Fibroblast of lung (primary cell): ENCODE data around the gene ANKRD34C. TPM values are rescaled to one million over a fixed set of nuclear protein-coding genes. Genes with fewer than 3 reads are reported as not detected.
"Not testable (repeated sequence)": the region's sequence is repeated elsewhere in the genome, so short reads cannot be mapped to it uniquely, and the experiment has no call there.

Experiments
- DNase-seq, 2 donors: peaks; one replicate each; pipeline versions ENCODE4 v3.0.0 to v3.0.0-alpha.2; 2010; ENCODE audit warnings: low read depth in 2 of 2
- H2AFZ ChIP-seq: 2 replicates; pipeline ENCODE4 v1.5.1; 2012; ENCODE audit warnings: low read length, control low read depth, inconsistent platforms
- H3K27ac ChIP-seq: 2 replicates; pipeline ENCODE4 v1.5.1; 2011; ENCODE audit warnings: low read length, control low read depth; ENCODE audit not compliant: insufficient read depth
- H3K27me3 ChIP-seq: 2 replicates; pipeline ENCODE4 v1.5.1; 2011; ENCODE audit warnings: mild to moderate bottlenecking, low read length; ENCODE audit not compliant: control insufficient read depth, insufficient read depth
- H3K36me3 ChIP-seq: 2 replicates; pipeline ENCODE4 v1.5.1; 2011; ENCODE audit warnings: low read length; ENCODE audit not compliant: control insufficient read depth, insufficient read depth
- H3K4me1 ChIP-seq: 2 replicates; pipeline ENCODE4 v1.5.1; 2011; ENCODE audit warnings: low read length; ENCODE audit not compliant: control insufficient read depth, insufficient read depth; ENCODE audit errors: extremely low read depth
- H3K4me2 ChIP-seq: 2 replicates; pipeline ENCODE4 v1.5.1; 2011; ENCODE audit warnings: low read length, control low read depth; ENCODE audit not compliant: insufficient read depth; ENCODE audit errors: extremely low read depth
- H3K4me3 ChIP-seq, 4 experiments: fragments of 200-600 bp in 1 of 4; sonication (generic) in 1 of 4; replicated peaks in 1 of 4; 2 replicates each; pipeline ENCODE4 v1.5.1; 2011 to 2016; ENCODE audit warnings: low read length in 4 of 4, low read depth in 3 of 4, mild to moderate bottlenecking in 3 of 4, control low read depth in 2 of 4, inconsistent platforms in 1 of 4, mixed read lengths in 1 of 4; ENCODE audit not compliant: insufficient read depth in 1 of 4; ENCODE audit errors: control extremely low read depth in 1 of 4
- H3K79me2 ChIP-seq: 2 replicates; pipeline ENCODE4 v1.5.1; 2012; ENCODE audit warnings: mild to moderate bottlenecking, low read length, inconsistent platforms; ENCODE audit not compliant: control insufficient read depth, insufficient read depth
- H3K9ac ChIP-seq: 2 replicates; pipeline ENCODE4 v1.5.1; 2011; ENCODE audit warnings: mild to moderate bottlenecking, low read length, control low read depth; ENCODE audit not compliant: insufficient read depth
- H3K9me3 ChIP-seq: 2 replicates; pipeline ENCODE4 v1.5.1; 2012; ENCODE audit warnings: low read depth, low read length; ENCODE audit not compliant: control insufficient read depth, insufficient read depth
- H4K20me1 ChIP-seq: 2 replicates; pipeline ENCODE4 v1.5.1; 2011; ENCODE audit warnings: low read length; ENCODE audit not compliant: control insufficient read depth, insufficient read depth; ENCODE audit errors: extremely low read depth
- CTCF ChIP-seq, 2 donors: IDR thresholded peaks in 1 of 2; conservative IDR thresholded peaks in 1 of 2; 1 replicate in 1 of 2; 2 replicates in 1 of 2; pipeline ENCODE4 v1.5.1; 2011 to 2012; ENCODE audit warnings: low read length in 2 of 2, control low read depth in 1 of 2, inconsistent platforms in 1 of 2, low read depth in 1 of 2, mild to moderate bottlenecking in 1 of 2
- EZH2 ChIP-seq: IDR thresholded peaks from 2 replicates; pipeline ENCODE4 v1.5.1; 2012; ENCODE audit warnings: low read length, control low read depth, mild to moderate bottlenecking; ENCODE audit errors: missing control alignments
- polyA plus RNA-seq, 2 donors: library from polyadenylated mRNA; depleted of rRNA in 1 of 2; stranded (reverse) in 1 of 2; unstranded in 1 of 2; fragments of >200 nt; gene quantifications; 2 replicates each; pipeline ENCODE4 v1.2.1, GENCODE V29; 2011 to 2012; ENCODE audit warnings: missing spikeins in 1 of 2
- total RNA-seq: library from RNA; depleted of rRNA; stranded (reverse); fragments of >200 nt; gene quantifications from 2 replicates; pipeline ENCODE4 v1.2.1, GENCODE V29; 2014

Gene ANKRD34C
- total and polyA plus RNA-seq, 2 donors (not counting 1 experiment from before 2014, with no cell fraction given) = not detected

- Histone ChIP-seq H3K27ac (no peak overlapping the region), H3K4me3 (no peak overlapping the region), H3K4me2 (no peak overlapping the region), H3K79me2 (peaks cover 22% of the 10 kb centered on the region), H4K20me1 (no peaks in the 10 kb centered on the region), H2AFZ (no peak overlapping the region), H3K9ac (no peak overlapping the region), H3K9me3 (no peaks in the 10 kb centered on the region), H3K27me3 (no peaks in the 10 kb centered on the region), H3K4me1 (peaks cover 3% of the 10 kb centered on the region), H3K36me3 (peaks cover 31% of the 10 kb centered on the region)
- TF ChIP-seq EZH2 (no peak), CTCF (conservative IDR thresholded peaks at IDR 0.05 in 1 of 2, IDR thresholded peaks at IDR 0.05 in 1 of 2; ENCODE audit: low read depth in 1 of 2, low read length in 2 of 2) (no peak)
- DNase-seq = no peak
Observed at GRCh38 chr15:79315623-79316328, 33.3 kb downstream of the ANKRD34C start.

- H3K4me1 ChIP-seq = peaks cover 3% of the 10 kb centered on the region
- H3K9ac ChIP-seq = no peak overlapping the region
- peaks cover 33% of the 10 kb centered on the region for H3K36me3 ChIP-seq
- no peaks in the 10 kb centered on the region for H3K27me3 ChIP-seq
- no peaks in the 10 kb centered on the region for H4K20me1 ChIP-seq
- H3K27ac ChIP-seq = no peak overlapping the region
- TF ChIP-seq EZH2 = no peak
- TF ChIP-seq CTCF (conservative IDR thresholded peaks at IDR 0.05 in 1 of 2, IDR thresholded peaks at IDR 0.05 in 1 of 2; ENCODE audit: low read depth in 1 of 2, low read length in 2 of 2) = no peak
- H3K4me3 ChIP-seq = no peak overlapping the region
- no peak overlapping the region for H2AFZ ChIP-seq
- no peak overlapping the region for H3K4me2 ChIP-seq
- no peak for DNase-seq
- no peaks in the 10 kb centered on the region for H3K9me3 ChIP-seq
- peaks cover 15% of the 10 kb centered on the region for H3K79me2 ChIP-seq
Observed at GRCh38 chr15:79316864-79317263, 34.3 kb downstream of the ANKRD34C start.

- H3K27me3 ChIP-seq, H3K9ac ChIP-seq, H4K20me1 ChIP-seq, H3K4me1 ChIP-seq, H3K27ac ChIP-seq, DNase-seq, H3K79me2 ChIP-seq, H3K9me3 ChIP-seq, H3K4me3 ChIP-seq, H2AFZ ChIP-seq, H3K4me2 ChIP-seq: not testable (repeated sequence)
- H3K36me3 ChIP-seq = peaks cover 26% of the 10 kb centered on the region
Observed at GRCh38 chr15:79319973-79320372, 37.5 kb downstream of the ANKRD34C start.
